Measurements from ENCODE around the gene UBALD2.
"Not testable (repeated sequence)": the region's sequence is repeated elsewhere in the genome, so short reads cannot be mapped to it uniquely, and the experiment has no call there.

UBALD2 gene

GRCh38 chr17:76279742-76280287 is 14.7 kb downstream of the UBALD2 start:
- no peak overlapping the region for H3K4me3 ChIP-seq (ENCODE audit: extremely low read depth, insufficient read depth, low read length, poor library complexity, severe bottlenecking)
- H3K27ac ChIP-seq (ENCODE audit: low read depth, low read length, severe bottlenecking) = no peak overlapping the region
- H3K36me3 ChIP-seq (ENCODE audit: control insufficient read depth, insufficient read depth, low read length) = no peaks in the 10 kb centered on the region
- 77 to 86% methylated on average over 8 of the region's 15 CpGs for WGBS, 2 experiments (ENCODE audit: insufficient coverage in 2 of 2)
- no peaks in the 10 kb centered on the region for H3K4me1 ChIP-seq (ENCODE audit: control insufficient read depth, insufficient read depth, low read length, poor library complexity, severe bottlenecking)
- no peaks in the 10 kb centered on the region for H3K9me3 ChIP-seq (ENCODE audit: control insufficient read depth, low read length)

- 90 to 91% methylated on average over 11 to 15 of the region's 15 CpGs for WGBS, 2 experiments (ENCODE audit: insufficient coverage in 2 of 2)
Measured at GRCh38 chr17:76280650-76281049, 15.5 kb downstream of the UBALD2 start.

GRCh38 chr17:76281573-76282371 is 16.6 kb downstream of the UBALD2 start:
- Histone ChIP-seq H3K27ac (ENCODE audit: low read depth, low read length, severe bottlenecking) (no peak overlapping the region), H3K36me3 (ENCODE audit: control insufficient read depth, insufficient read depth, low read length) (no peaks in the 10 kb centered on the region), H3K4me3 (ENCODE audit: extremely low read depth, insufficient read depth, low read length, poor library complexity, severe bottlenecking) (no peak overlapping the region), H3K9me3 (ENCODE audit: control insufficient read depth, low read length) (no peaks in the 10 kb centered on the region), H3K4me1 (ENCODE audit: control insufficient read depth, insufficient read depth, low read length, poor library complexity, severe bottlenecking) (no peaks in the 10 kb centered on the region)
- 93 to 96% methylated on average over 21 to 23 of the region's 23 CpGs for WGBS, 2 experiments (ENCODE audit: insufficient coverage in 2 of 2)

More at GRCh38 chr17:76280650-76281049, 15.5 kb downstream of the UBALD2 start:
- Histone ChIP-seq H3K36me3 (ENCODE audit: control insufficient read depth, insufficient read depth, low read length) (no peaks in the 10 kb centered on the region), H3K9me3 (ENCODE audit: control insufficient read depth, low read length) (no peaks in the 10 kb centered on the region), H3K4me3 (ENCODE audit: extremely low read depth, insufficient read depth, low read length, poor library complexity, severe bottlenecking) (no peak overlapping the region), H3K27ac (ENCODE audit: low read depth, low read length, severe bottlenecking) (no peak overlapping the region), H3K4me1 (ENCODE audit: control insufficient read depth, insufficient read depth, low read length, poor library complexity, severe bottlenecking) (no peaks in the 10 kb centered on the region)

GRCh38 chr17:76292567-76292966 is 27.4 kb downstream of the UBALD2 start:
- WGBS, 2 experiments (ENCODE audit: insufficient coverage in 2 of 2) = 92 to 96% methylated on average over 4 of the region's 4 CpGs
- no peaks in the 10 kb centered on the region for H3K9me3 ChIP-seq (ENCODE audit: control insufficient read depth, low read length)
- H3K36me3 ChIP-seq (ENCODE audit: control insufficient read depth, insufficient read depth, low read length) = peaks cover 19% of the 10 kb centered on the region
- no peak overlapping the region for H3K27ac ChIP-seq (ENCODE audit: low read depth, low read length, severe bottlenecking)
- no peak overlapping the region for H3K4me3 ChIP-seq (ENCODE audit: extremely low read depth, insufficient read depth, low read length, poor library complexity, severe bottlenecking)
- no peaks in the 10 kb centered on the region for H3K4me1 ChIP-seq (ENCODE audit: control insufficient read depth, insufficient read depth, low read length, poor library complexity, severe bottlenecking)

- H3K9me3 ChIP-seq (ENCODE audit: control insufficient read depth, low read length) = no peaks in the 10 kb centered on the region
- no peak overlapping the region for H3K4me3 ChIP-seq (ENCODE audit: extremely low read depth, insufficient read depth, low read length, poor library complexity, severe bottlenecking)
- peaks cover 19% of the 10 kb centered on the region for H3K36me3 ChIP-seq (ENCODE audit: control insufficient read depth, insufficient read depth, low read length)
- 86 to 88% methylated on average over 7 of the region's 7 CpGs for WGBS, 2 experiments (ENCODE audit: insufficient coverage in 2 of 2)
- H3K4me1 ChIP-seq (ENCODE audit: control insufficient read depth, insufficient read depth, low read length, poor library complexity, severe bottlenecking) = no peaks in the 10 kb centered on the region
- no peak overlapping the region for H3K27ac ChIP-seq (ENCODE audit: low read depth, low read length, severe bottlenecking)
Measured at GRCh38 chr17:76293106-76293505, 28.0 kb downstream of the UBALD2 start.

- WGBS, 2 experiments (ENCODE audit: insufficient coverage in 2 of 2) = 92 to 100% methylated on average over 4 of the region's 4 CpGs
- no peaks in the 10 kb centered on the region for H3K4me1 ChIP-seq (ENCODE audit: control insufficient read depth, insufficient read depth, low read length, poor library complexity, severe bottlenecking)
- H3K27ac ChIP-seq (ENCODE audit: low read depth, low read length, severe bottlenecking) = no peak overlapping the region
- H3K36me3 ChIP-seq (ENCODE audit: control insufficient read depth, insufficient read depth, low read length) = peaks cover 14% of the 10 kb centered on the region
- no peak overlapping the region for H3K4me3 ChIP-seq (ENCODE audit: extremely low read depth, insufficient read depth, low read length, poor library complexity, severe bottlenecking)
- H3K9me3 ChIP-seq (ENCODE audit: control insufficient read depth, low read length) = no peaks in the 10 kb centered on the region
Measured at GRCh38 chr17:76296186-76296585, 31.0 kb downstream of the UBALD2 start.

GRCh38 chr17:76296889-76297288 is 31.7 kb downstream of the UBALD2 start:
- Histone ChIP-seq H3K27ac (ENCODE audit: low read depth, low read length, severe bottlenecking) (no peak overlapping the region), H3K4me1 (ENCODE audit: control insufficient read depth, insufficient read depth, low read length, poor library complexity, severe bottlenecking) (no peaks in the 10 kb centered on the region), H3K9me3 (ENCODE audit: control insufficient read depth, low read length) (no peaks in the 10 kb centered on the region), H3K36me3 (ENCODE audit: control insufficient read depth, insufficient read depth, low read length) (peaks cover 12% of the 10 kb centered on the region), H3K4me3 (ENCODE audit: extremely low read depth, insufficient read depth, low read length, poor library complexity, severe bottlenecking) (no peak overlapping the region)
- 82 to 90% methylated on average over 5 of the region's 5 CpGs for WGBS, 2 experiments (ENCODE audit: insufficient coverage in 2 of 2)

GRCh38 chr17:76297436-76297835 is 32.3 kb downstream of the UBALD2 start:
- H3K36me3 ChIP-seq (ENCODE audit: control insufficient read depth, insufficient read depth, low read length) = peaks cover 11% of the 10 kb centered on the region

GRCh38 chr17:76304226-76305134 is 39.3 kb downstream of the UBALD2 start:
- no peaks in the 10 kb centered on the region for H3K9me3 ChIP-seq (ENCODE audit: control insufficient read depth, low read length)
- H3K4me3 ChIP-seq (ENCODE audit: extremely low read depth, insufficient read depth, low read length, poor library complexity, severe bottlenecking) = no peak overlapping the region
- H3K27ac ChIP-seq (ENCODE audit: low read depth, low read length, severe bottlenecking) = no peak overlapping the region
- H3K36me3 ChIP-seq (ENCODE audit: control insufficient read depth, insufficient read depth, low read length) = peaks cover 15% of the 10 kb centered on the region
- H3K4me1 ChIP-seq (ENCODE audit: control insufficient read depth, insufficient read depth, low read length, poor library complexity, severe bottlenecking) = no peaks in the 10 kb centered on the region
- 94 to 96% methylated on average over 11 to 12 of the region's 17 CpGs for WGBS, 2 experiments (ENCODE audit: insufficient coverage in 2 of 2)

More at GRCh38 chr17:76297436-76297835, 32.3 kb downstream of the UBALD2 start:
- no peaks in the 10 kb centered on the region for H3K4me1 ChIP-seq (ENCODE audit: control insufficient read depth, insufficient read depth, low read length, poor library complexity, severe bottlenecking)
- no peak overlapping the region for H3K4me3 ChIP-seq (ENCODE audit: extremely low read depth, insufficient read depth, low read length, poor library complexity, severe bottlenecking)
- WGBS, 2 experiments (ENCODE audit: insufficient coverage in 2 of 2) = 100% methylated on average over 1 of the region's 3 CpGs; no CpG with 5 or more reads in 1 of the 2 experiments
- no peak overlapping the region for H3K27ac ChIP-seq (ENCODE audit: low read depth, low read length, severe bottlenecking)
- no peaks in the 10 kb centered on the region for H3K9me3 ChIP-seq (ENCODE audit: control insufficient read depth, low read length)

GRCh38 chr17:76305135-76305454 is 39.9 kb downstream of the UBALD2 start:
- H3K9me3 ChIP-seq (ENCODE audit: control insufficient read depth, low read length); H3K27ac ChIP-seq (ENCODE audit: low read depth, low read length, severe bottlenecking); H3K4me3 ChIP-seq (ENCODE audit: extremely low read depth, insufficient read depth, low read length, poor library complexity, severe bottlenecking); H3K4me1 ChIP-seq (ENCODE audit: control insufficient read depth, insufficient read depth, low read length, poor library complexity, severe bottlenecking): not testable (repeated sequence)
- 83 to 100% methylated on average over 3 of the region's 3 CpGs for WGBS, 2 experiments (ENCODE audit: insufficient coverage in 2 of 2)
- H3K36me3 ChIP-seq (ENCODE audit: control insufficient read depth, insufficient read depth, low read length) = peaks cover 15% of the 10 kb centered on the region
